HG03097 (cell line): ENCODE measurements around the gene SHANK3.

Experiments used
- ATAC-seq: cut with Tn5 transposase; IDR thresholded peaks from one replicate; pipeline ENCODE4 v1.9.1; 2021; ENCODE audit not compliant: unreplicated experiment, low FRiP score

Gene SHANK3

GRCh38 chr22:50710886-50711285 is 38.3 kb downstream of the SHANK3 start:
- ATAC-seq, result no peak

DNA sequence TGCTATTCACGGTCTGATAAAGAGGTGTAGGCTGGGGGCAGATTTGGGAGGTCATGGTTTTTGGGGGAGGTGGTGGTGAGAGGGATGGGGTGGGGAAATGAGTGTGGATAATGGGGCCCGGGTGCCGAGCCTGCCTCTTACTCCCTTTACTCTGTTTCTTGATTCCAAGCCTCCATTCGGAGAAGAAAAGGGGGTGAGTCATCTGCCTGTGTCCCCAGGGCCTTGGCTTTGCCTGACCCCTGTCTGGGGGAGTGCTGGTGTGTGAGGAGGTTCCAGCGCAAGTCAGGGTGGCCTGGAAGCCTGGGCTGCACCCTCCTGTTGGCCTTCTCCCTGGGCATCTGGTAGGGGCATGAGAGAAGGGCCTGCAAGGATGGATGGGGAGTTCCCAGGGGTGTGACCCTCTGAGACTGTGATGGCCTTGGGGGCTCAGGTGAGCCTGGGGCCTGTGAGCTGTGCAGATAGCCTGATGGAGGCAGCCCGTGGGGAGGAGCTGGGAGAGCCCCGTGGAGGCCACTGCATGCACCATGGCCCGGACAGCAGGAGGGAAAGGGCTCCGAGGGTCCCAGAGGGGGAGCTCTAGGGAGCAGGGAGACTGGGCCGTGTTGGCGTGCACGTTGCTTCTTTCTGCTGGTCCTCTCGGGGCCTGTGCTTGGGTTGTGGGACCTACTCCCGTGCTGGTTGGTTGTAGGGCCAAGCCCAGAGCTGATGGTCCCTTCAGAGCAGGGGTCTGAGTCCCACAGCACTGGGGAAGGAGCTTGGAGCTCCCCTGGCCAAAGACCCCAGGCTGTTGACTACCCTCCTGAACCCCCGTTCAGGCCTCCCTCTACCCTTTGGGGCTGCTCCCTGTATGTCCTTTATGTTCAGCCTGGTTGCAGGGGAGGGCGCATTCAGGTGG is 39.1 kb downstream of the SHANK3 start:
- ATAC-seq, result no peak

DNA sequence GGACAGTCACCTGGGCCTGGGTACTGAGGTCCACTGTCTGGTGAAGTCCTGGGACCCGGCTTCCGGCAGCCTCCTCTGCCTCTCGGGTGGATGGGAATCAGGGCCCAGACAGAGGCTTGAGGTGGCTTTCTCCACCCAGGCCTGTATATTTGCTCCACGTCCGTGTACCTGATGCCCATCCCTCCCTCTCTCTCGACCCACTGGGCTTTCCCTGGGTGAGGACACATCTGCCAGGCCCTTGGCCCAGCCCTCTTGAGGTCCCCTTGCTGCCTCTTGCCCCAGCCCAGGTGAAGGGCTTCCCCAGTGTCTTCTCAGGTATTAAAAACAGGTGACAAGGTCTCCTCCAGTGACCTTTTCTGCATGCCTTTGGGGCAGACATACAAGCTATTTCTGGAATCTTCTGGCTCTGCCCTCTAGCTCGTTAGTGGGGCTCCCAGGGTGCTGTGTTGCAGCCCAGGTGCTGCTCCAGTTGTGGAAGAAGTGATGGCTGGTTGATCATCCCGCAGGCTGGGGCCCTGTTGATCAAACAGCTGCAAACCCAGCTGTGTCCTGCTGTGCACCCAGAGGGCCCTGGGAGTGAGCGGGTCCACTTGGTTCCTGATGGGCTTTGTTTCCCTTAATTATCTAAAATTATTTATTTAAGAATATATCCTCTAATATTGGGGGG is 39.9 kb downstream of the SHANK3 start:
- no peak for ATAC-seq

DNA sequence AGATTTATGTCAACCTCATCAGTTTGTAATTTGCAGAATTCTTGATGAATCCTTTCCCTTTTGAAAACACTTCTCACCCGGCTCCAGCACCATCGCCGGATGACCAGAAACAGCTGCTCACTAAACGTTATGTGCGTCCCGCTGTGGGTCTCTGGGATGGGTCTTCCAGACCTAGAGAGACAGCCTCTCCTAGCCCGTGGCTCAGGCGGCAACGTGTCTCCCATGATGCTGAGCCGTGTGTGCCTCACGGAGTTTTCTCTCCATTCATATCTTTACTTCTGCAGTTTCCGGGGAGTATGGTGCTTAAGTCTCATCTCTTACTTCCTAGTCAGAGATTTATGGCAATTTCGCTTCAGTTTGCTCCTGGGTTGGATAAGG is 40.4 kb downstream of the SHANK3 start:
- ATAC-seq, result no peak

GRCh38 chr22:50713571-50714056 is 41.0 kb downstream of the SHANK3 start:
- ATAC-seq, result no peak

DNA sequence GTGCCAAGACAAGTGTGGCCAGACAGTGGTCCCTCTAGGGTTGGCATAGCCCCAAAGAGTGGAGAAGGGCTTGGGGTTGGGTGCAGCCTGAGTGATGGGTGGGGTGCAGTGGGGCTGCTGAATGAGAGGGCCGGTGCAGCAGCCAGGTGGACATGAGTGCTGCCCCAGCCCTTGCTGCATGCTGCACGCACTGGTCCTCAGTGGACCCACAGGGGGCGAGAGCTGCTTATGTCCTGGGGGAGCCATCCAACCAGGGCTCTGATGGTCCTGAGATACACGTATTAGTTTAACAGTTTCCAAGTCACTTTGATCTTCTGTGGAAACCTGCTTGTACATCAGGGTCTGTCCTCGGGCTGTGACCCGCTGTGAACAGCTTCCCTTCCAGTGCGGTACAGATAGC is 41.5 kb downstream of the SHANK3 start:
- no peak for ATAC-seq

DNA sequence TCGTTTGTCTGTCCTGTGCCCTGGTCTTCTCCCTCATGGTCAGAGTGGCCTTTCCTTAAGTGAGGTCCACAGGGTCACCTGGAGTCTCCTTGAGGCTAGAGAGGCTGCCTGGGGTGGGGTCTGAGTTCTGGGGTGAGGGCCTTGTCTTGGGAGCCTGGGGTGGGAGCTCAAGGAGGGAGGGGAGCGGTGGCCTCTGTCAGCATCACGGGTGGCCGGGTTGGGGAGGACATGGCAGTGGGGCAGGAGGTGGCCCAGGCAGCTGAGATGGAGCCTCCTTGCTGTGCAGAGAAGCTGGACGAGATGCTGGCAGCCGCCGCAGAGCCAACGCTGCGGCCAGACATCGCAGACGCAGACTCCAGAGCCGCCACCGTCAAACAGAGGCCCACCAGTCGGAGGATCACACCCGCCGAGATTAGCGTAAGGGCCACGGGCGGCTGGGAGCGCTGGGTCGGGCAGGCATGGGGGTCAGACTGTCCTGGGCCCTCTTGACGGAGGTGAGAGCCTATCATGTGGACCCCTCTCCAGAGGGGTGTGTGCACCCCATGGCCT is 42.1 kb downstream of the SHANK3 start:
- no peak for ATAC-seq

DNA sequence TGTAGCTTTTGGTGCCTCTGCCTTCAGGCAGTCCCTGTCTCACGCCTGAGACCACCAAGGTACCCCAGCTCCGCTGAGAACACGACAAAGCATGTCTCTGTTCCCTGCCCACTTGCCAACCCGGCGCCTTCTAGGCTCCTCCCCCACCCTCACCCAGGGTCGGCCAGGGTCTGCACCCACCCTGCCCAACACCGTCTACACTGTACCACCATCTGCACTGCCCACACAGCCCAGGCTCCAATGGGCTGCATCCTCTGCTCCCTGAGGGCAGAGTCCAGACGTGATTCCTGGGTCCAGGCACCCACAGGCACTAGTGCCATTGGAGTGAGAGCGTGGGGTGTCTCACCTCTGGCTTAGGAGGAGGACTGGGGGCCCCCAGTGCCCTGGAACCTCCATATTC is 42.6 kb downstream of the SHANK3 start:
- no peak for ATAC-seq

DNA sequence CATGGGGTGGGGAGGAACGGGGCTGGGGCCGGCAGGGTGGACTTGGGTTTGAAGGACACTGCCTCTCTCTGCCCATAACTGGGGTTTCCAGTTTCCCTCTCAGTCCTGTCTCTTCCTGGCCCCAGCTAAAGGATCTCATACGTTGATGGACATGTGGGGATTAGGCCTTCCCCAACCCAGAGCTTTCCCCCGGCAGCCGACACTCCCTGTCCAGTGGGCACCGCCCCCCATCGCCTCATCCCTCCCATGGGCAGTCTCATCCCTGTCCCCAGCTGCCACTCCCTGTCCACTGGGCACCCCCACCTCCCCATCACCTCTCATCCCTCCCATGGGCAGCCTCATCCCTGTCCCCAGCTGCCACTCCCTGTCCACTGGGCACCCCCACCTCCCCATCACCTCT is 43.2 kb downstream of the SHANK3 start:
- no peak for ATAC-seq

- no peak for ATAC-seq
Measured at GRCh38 chr22:50716290-50717024, 43.8 kb downstream of the SHANK3 start.

DNA sequence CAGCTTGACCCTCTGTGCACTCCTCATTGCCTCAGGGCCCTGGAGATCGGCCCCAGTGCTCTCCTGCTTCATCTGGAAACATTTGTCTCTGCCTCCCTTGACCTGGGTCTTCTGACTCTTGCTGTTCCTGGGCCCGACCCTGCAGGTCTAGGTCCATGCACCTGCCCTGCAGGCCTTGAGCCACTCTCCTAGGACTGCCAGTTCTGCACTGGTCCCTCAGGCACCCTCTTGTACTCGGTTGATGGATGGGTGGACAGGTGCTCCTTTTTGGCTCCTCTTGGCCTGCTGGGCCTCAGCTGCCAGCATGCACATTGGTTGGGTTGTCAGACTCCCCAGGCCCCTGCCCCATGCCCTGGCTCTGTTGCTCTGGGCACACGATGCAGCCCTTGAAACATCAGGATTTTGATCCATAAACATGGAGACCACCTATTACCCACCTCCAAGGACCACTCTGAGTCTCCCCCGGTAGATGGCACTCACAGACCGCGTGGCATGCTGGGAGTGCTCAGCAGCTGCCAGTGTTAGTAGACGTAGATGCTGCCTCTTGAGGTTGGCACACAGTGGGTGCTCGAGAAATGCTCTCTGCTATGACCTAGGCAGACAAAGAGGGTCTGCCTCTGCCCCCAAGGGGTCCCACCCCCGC is 45.2 kb downstream of the SHANK3 start:
- no peak for ATAC-seq

- ATAC-seq, result no peak
Measured at GRCh38 chr22:50718352-50718709, 45.7 kb downstream of the SHANK3 start.

- ATAC-seq, result no peak
Measured at GRCh38 chr22:50719814-50720300, 47.2 kb downstream of the SHANK3 start.

DNA sequence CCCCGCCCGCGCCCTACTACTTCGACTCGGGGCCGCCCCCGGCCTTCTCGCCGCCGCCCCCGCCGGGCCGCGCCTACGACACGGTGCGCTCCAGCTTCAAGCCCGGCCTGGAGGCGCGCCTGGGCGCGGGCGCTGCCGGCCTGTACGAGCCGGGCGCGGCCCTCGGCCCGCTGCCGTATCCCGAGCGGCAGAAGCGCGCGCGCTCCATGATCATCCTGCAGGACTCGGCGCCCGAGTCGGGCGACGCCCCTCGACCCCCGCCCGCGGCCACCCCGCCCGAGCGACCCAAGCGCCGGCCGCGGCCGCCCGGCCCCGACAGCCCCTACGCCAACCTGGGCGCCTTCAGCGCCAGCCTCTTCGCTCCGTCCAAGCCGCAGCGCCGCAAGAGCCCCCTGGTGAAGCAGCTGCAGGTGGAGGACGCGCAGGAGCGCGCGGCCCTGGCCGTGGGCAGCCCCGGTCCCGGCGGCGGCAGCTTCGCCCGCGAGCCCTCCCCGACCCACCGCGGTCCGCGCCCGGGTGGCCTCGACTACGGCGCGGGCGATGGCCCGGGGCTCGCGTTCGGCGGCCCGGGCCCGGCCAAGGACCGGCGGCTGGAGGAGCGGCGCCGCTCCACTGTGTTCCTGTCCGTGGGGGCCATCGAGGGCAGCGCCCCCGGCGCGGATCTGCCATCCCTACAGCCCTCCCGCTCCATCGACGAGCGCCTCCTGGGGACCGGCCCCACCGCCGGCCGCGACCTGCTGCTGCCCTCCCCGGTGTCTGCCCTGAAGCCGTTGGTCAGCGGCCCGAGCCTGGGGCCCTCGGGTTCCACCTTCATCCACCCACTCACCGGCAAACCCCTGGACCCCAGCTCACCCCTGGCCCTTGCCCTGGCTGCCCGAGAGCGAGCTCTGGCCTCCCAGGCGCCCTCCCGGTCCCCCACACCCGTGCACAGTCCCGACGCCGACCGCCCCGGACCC is 48.0 kb downstream of the SHANK3 start:
- no peak for ATAC-seq

DNA sequence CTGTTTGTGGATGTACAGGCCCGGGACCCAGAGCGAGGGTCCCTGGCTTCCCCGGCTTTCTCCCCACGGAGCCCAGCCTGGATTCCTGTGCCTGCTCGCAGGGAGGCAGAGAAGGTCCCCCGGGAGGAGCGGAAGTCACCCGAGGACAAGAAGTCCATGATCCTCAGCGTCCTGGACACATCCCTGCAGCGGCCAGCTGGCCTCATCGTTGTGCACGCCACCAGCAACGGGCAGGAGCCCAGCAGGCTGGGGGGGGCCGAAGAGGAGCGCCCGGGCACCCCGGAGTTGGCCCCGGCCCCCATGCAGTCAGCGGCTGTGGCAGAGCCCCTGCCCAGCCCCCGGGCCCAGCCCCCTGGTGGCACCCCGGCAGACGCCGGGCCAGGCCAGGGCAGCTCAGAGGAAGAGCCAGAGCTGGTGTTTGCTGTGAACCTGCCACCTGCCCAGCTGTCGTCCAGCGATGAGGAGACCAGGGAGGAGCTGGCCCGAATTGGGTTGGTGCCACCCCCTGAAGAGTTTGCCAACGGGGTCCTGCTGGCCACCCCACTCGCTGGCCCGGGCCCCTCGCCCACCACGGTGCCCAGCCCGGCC is 48.7 kb downstream of the SHANK3 start:
- no peak for ATAC-seq

DNA sequence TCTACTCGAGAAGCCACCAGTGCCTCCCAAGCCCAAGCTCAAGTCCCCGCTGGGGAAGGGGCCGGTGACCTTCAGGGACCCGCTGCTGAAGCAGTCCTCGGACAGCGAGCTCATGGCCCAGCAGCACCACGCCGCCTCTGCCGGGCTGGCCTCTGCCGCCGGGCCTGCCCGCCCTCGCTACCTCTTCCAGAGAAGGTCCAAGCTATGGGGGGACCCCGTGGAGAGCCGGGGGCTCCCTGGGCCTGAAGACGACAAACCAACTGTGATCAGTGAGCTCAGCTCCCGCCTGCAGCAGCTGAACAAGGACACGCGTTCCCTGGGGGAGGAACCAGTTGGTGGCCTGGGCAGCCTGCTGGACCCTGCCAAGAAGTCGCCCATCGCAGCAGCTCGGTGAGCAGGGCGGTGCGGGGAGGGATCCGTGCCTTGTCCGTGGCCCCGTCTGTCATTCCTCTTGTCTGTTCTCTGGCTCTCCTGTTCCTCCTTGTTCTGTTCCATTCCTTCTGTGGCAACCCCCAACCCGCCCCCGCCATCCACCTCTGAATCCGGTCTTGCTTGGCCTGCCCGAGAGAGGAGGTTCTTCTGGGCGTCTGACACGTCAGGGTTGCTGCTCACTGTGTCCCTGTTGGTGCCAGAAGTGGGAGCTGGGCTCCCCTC is 49.6 kb downstream of the SHANK3 start:
- no peak for ATAC-seq
